Right renal cortex interstitium (tissue), 3 donors: ENCODE results near the gene PADI4. TPM values are rescaled to one million over a fixed set of nuclear protein-coding genes. Genes with fewer than 3 reads are reported as not detected.

Experiments used
- DNase-seq, 3 donors: peaks; one replicate each; pipeline ENCODE4 v3.0.0-alpha.2; 2013; ENCODE audit warnings: low read depth in 3 of 3, low spot score in 2 of 3
- polyA plus RNA-seq, 3 donors: library from polyadenylated mRNA; unstranded; fragments of 120-200 nt; gene quantifications; one replicate each; pipeline ENCODE4 v1.2.1, GENCODE V29; 2013; ENCODE audit not compliant: insufficient read length in 3 of 3

PADI4 gene
- polyA plus RNA-seq, 3 donors = 0.29 to 0.89 (median 0.50) TPM

- DNase-seq = no peak
These were observed 26.2 kb upstream of the PADI4 start for GRCh38 chr1:17281775-17282181.

- no peak for DNase-seq
These were observed 25.2 kb upstream of the PADI4 start for GRCh38 chr1:17282836-17283235.

GRCh38 chr1:17286646-17287045 is 21.4 kb upstream of the PADI4 start:
- no peak for DNase-seq

- DNase-seq = no peak
These were observed 20.7 kb upstream of the PADI4 start for GRCh38 chr1:17287130-17287776.

- DNase-seq = no peak
These were observed 18.3 kb upstream of the PADI4 start for GRCh38 chr1:17289721-17290120.

- DNase-seq = no peak
These were observed 17.4 kb upstream of the PADI4 start for GRCh38 chr1:17290553-17290952.

- no peak for DNase-seq
These were observed 15.5 kb upstream of the PADI4 start for GRCh38 chr1:17292299-17293160.

GRCh38 chr1:17293681-17294425 is 14.1 kb upstream of the PADI4 start:
- DNase-seq = no peak

- no peak for DNase-seq
These were observed 12.7 kb upstream of the PADI4 start for GRCh38 chr1:17295292-17295691.

- DNase-seq = no peak
These were observed 11.9 kb upstream of the PADI4 start for GRCh38 chr1:17296086-17296485.

- DNase-seq = no peak
These were observed 10.0 kb upstream of the PADI4 start for GRCh38 chr1:17297991-17298390.

GRCh38 chr1:17301767-17302166 is 6.2 kb upstream of the PADI4 start:
- DNase-seq = no peak

GRCh38 chr1:17304151-17304825 is 3.7 kb upstream of the PADI4 start:
- no peak for DNase-seq

GRCh38 chr1:17304826-17305175 is 3.2 kb upstream of the PADI4 start:
- no peak for DNase-seq

- DNase-seq = no peak
These were observed 2.4 kb upstream of the PADI4 start for GRCh38 chr1:17305576-17306095.

- no peak for DNase-seq
These were observed 1.6 kb upstream of the PADI4 start for GRCh38 chr1:17306407-17306806.

- no peak for DNase-seq
These were observed 1.1 kb upstream of the PADI4 start for GRCh38 chr1:17306921-17307320.

- DNase-seq = no peak
These were observed 668 bp upstream of the PADI4 start for GRCh38 chr1:17307329-17307728.

- DNase-seq = no peak
These were observed 596 bp downstream of the PADI4 start for GRCh38 chr1:17308593-17308992.

GRCh38 chr1:17309426-17310067 is 1.6 kb downstream of the PADI4 start:
- no peak for DNase-seq
